ENCODE results near the gene NR5A1. TPM values are rescaled to one million over a fixed set of nuclear protein-coding genes. Genes with fewer than 3 reads are reported as not detected.

NR5A1 gene
- total RNA-seq, 1 donor from 2014 or later, result not detected

DNA sequence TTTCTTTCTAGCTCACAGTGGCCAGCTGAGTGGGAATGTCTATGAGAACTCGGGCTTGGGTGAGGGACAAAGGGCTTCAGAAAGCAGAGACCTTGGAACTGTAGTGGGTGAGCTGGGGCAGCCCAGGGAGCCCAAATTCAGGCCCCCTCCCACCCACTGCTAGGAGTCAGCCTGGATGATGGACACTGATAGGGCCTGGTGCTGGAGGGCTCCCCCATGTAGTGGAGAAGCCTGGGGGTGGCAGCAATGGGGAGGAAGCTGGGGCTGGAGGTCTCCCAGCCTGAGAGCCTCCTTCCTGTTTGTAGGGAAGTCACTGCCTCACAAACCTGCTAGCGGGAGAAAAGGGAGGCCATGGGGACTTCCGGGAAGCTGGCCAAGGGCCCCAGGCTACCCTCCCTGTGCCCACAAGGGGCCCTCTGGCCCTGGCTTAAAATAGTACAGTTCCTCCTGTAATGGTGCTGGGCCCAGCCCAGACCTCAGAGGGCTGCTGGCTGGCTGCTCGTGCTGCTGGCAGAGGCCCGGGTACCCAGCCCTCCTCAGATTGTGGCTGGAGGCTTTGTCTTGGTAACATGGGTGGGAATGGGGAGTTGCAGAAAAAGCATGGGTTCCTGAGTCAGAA, 6.3 kb upstream of the NR5A1 start:
- ATAC-seq, result no peak

GRCh38 chr9:124512806-124513204, 5.6 kb upstream of the NR5A1 start:
- peak; percentile 21 for ATAC-seq

DNA sequence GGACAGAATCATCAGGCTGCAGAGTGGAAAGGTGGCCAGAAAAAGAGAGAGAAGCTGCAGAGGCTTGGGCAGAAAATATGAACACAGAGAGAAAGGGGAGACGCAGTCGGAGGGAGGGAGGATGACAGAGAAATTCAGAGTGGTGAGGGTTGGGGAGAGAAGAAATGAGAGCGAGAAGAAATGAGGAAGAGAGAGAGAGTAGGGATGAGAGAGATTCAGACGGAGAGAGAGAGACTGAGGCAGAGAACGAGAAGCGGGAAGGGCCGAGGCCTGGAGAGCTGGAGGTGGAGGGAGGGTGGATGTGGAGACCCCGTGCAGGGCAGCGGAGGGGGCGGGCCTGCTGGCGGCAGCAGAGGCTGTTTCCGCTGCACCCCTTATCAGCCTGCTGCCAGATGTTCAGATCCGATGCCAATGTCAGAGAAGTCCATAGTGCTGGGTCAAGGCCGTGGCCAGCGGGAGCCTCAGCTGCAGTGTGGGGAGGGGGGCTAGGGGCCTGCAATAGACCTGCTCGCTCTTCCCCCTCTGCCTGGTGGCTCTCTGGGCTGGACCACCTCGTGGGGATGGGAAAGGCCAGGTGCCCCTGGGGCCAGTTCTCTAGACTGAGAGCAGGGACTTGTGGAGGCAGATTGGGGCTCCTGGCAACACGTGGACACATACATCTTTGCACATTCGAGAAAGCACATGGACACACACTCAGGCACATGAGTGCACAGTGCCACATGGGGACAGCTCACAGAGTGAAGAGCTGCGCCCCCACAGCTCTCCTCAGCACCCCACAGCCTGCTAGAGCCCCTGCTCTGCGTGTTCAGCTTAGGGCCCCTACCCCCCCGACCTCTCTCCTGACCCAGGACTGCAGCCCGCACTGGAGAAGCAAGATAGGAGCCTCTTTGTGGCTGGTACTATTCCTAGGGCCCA, 4.9 kb upstream of the NR5A1 start:
- ATAC-seq, result no peak

- no peak for ATAC-seq
These were observed 4.2 kb upstream of the NR5A1 start for GRCh38 chr9:124511426-124511840.

DNA sequence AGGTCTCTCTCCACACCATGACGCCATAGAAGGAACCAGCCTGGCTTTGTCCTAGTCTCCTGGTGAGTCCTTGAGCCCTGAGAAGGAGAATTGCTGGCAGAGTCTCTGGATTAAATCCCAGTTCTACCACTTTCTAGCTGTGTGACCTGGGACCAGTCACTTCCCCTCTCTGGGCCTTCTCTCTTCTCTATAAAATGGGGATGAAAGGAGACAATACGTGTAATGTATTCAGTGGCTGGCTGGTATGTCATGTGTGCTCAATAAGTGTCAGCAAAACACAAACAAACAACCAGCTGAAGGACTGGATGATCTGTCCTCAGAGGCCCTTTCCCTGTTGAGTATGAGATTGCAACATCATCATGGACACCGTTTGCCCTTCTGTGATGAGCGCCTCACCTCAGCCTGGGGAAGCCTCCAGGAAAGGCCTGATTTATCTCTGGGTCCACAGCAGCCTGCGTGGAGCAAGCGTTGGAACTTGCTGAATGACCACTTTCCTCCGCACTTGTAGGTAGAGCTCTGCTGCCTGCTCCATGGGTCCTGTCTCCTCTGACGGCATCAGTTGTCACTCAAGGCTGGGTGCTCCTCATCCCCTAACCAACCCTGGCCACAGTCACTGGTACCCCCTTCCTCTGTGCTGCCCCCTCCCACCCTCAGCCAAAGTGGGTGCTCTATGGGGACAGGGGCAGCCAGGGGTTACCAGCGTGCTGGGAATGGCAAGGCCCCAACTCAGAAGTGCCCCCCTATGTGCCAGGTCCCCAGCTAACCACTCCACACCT, 3.6 kb upstream of the NR5A1 start:
- no peak for ATAC-seq

- no peak for ATAC-seq
These were observed 753 bp upstream of the NR5A1 start for GRCh38 chr9:124507880-124508423.

DNA sequence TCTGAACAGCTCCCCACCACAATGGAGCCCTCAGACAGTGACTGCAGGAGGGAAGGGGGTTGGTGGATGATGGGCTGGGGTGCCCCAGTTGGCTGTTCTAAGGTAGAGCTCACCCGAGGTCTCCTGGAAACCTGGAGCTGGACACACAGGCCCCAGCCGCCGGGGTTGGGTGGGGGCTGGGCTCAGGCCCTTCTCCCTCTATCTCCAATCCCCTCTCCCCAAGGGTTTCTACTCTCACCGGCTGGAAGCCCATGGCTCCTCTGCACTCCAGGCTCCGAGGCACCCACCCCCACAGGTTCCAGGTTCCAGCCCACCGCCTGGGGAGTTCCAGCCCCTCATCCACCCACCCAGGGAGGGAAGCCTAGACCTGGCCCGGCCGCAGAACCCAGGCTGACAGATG, 766 bp downstream of the NR5A1 start:
- ATAC-seq, result no peak

- ATAC-seq, result no peak
These were observed 1.3 kb downstream of the NR5A1 start for GRCh38 chr9:124505901-124506346.

DNA sequence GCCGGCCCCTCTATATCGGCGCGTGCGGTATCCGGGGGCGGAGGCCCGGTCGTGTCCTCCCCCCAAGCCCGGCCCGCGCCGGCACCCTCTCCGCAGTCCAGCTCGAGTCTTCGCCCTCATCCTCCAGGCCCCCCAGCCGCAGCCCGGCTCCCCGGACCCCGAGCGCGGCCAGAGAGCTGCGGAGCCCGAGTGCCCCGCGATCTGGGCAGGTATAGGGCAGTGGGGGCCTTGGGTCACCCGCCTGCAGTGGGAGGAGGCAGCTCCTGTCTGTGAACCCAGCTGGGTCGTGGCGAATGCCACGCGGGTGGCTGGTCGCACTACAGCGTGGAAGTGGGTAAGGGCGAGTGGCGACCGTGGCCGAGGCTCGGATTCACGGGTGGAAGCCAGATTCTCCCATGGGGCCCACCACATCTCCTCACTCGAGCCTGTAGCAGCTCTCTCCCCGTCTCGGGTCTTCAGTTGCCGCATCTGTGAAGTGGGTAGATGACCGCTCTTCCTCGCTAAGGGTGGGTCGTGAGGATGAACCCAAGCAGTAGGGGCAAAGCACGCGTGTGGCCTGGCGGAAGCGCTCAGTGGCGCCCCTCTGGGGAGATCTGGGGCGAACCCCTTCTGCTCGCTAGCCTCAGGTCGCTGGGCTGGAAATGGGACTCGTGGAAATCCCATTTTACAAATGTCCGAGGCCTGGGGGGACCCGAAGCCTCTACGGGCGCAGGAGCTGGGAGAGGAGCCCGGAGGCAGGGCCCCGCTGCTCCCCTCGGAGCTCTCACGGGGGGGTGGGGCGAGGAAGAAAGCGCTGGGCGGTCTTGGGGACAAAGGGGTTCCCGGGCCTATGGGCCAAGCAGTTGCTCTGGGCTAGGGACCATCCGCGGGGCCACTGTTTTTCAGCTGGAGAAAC, 1.9 kb downstream of the NR5A1 start:
- no peak for ATAC-seq

- no peak for ATAC-seq
These were observed 2.6 kb downstream of the NR5A1 start for GRCh38 chr9:124504530-124505005.

DNA sequence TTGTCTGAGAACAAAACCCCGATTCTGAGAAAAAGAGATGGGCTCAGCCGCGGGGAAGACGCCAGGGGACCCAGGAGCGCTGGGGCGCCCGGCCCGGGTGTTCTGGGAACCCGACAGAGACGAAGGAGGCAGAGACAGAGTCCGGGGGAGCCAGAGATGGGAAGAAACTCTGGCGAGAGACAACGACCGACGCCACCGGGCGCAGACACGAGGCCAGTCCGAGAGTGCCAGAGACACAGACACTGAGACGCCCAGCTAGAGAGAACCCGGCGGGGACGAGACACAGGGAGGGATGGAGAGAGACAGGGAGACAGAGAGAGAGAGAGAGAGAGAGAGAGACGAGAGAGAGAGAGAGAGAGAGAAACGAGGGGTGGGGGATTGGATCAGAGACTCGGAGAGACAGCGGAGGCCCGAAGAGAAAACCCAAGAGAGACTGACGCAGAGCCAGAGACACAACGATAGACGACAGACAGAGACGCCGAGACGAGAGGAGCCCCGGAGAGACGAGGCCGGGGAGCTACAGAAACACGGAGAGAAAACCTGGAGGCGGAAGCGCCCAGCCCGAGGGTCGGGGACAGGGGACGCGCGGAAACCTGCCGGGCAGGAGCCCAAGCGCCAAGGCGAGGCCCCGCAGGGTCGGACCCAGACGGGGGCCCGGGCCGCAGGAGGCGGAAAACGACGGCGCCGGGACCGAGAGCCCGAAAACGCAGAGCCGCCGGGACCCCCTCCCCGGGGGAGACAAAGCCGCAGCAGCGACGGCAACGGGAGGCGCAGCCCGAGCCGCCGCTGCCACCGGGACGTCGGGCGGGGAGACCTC, 3.3 kb downstream of the NR5A1 start:
- no peak for ATAC-seq

GRCh38 chr9:124502711-124503702, 4.2 kb downstream of the NR5A1 start:
- no peak for ATAC-seq

GRCh38 chr9:124501771-124502320, 5.4 kb downstream of the NR5A1 start:
- ATAC-seq, result no peak

DNA sequence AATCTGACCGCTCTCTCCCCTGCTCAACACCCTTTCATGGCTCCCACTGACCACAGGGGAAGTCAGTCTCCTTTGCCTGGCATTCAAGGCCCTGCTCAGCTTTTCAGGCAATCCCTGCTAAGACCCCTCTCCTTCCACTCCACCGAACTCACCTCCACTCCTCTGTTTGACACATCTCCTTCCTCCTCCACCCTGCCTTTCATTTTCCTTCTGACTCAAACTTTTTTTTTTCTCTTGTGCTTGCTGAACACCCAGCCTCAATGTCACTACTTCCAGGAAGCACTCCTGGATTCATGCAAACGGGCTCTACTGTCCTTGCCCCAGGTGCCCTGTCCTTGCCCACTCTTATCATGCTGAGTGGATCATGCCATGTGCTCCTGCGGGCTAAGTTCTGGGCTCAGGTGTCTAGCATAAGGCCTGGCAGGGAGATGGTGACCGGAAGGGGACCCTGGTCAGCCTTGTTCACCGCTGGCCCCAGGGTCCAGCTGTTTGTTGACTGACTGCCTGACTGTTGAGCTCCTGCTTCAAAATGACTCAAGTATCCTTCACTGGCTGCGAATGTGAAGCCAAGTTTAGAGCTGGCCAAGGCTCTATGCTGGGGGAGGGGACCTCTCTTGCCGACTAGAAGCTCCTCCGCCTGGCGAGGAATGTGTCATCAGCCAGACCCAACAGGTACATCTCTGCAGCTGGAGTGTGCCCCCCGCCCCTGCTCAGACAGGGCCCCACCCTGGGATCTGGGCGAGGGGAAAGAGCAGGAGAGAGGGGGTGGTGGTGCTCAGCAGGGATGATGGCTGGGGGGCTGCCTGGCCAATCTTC, 6.2 kb downstream of the NR5A1 start:
- no peak for ATAC-seq

- ATAC-seq, result no peak
These were observed 7.0 kb downstream of the NR5A1 start for GRCh38 chr9:124500028-124500795.

GRCh38 chr9:124499216-124499615, 8.0 kb downstream of the NR5A1 start:
- no peak for ATAC-seq

GRCh38 chr9:124498499-124499146, 8.6 kb downstream of the NR5A1 start:
- no peak for ATAC-seq
